HG02571 (cell line): ENCODE measurements around the gene SMIM20.
A peak's percentile ranks its signal among the peaks of the same experiment; 100 is the strongest.
"Not testable (repeated sequence)": the region's sequence is repeated elsewhere in the genome, so short reads cannot be mapped to it uniquely, and the experiment has no call there.

Source experiments
- ATAC-seq: cut with Tn5 transposase; IDR thresholded peaks from one replicate; pipeline ENCODE4 v1.9.1; 2021; ENCODE audit warnings: mild to moderate bottlenecking, moderate library complexity; ENCODE audit not compliant: unreplicated experiment

The SMIM20 gene

DNA sequence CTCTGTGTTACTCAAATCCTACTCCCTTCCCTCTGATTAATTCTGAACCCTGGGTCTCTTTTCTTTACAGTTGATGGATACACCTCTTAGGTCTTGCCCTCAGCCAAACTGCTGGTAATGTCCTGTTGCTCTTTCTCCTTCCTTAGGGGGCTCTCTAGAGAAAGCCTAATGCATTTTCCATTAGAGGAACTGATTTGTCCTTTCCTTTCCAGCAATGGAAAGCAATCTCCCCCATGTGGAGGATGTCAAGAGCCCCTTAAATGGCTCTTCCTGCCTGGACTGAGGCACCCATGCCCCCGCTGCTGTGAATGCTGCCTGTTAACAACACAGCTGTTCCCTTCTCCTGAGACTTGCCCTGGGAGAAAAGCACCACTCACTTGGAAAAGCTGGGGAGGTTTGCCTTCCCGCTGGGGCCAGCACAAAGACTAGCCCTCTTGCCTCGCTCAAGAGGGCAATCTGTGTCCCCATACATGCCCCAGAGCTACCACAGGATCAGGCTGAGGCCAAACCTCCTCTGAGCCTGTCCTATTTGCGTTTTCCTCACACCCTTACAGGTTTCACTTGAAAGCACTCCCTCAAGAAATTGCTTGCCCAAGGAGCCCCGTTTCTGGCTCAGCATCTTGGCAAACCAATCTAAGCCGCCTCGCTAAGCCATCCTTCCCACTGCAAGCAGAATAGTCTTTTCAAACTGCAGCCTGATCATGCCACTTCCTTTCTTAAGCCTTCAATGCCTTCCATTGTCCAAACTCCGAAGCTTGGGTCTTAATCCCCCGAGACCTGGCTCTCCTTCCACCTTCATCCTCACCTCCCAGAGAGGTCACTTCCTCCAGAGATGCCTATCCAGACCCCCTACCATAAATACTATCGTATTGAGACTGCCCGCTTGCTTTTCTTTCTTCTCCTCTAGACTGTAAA is 23.2 kb upstream of the SMIM20 start:
- no peak for ATAC-seq

DNA sequence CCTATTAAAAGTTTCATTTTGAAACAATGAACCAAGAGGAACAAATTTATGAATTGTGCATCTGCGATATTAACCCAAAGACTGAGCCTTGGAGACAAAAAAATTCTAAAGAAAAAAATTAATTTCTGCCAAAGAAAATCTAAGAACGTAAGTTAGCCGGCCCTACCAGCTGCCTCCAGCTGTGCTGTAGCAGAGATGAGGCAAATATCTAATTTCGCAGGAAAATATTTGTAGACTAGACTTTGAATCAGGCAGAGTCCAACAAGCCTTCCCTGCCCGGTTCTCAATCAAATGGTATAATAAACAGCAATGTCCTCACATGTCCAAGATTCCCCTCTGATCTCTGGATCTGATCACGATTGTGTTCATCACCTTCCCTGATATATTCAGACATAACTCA is 21.2 kb upstream of the SMIM20 start:
- no peak for ATAC-seq

DNA sequence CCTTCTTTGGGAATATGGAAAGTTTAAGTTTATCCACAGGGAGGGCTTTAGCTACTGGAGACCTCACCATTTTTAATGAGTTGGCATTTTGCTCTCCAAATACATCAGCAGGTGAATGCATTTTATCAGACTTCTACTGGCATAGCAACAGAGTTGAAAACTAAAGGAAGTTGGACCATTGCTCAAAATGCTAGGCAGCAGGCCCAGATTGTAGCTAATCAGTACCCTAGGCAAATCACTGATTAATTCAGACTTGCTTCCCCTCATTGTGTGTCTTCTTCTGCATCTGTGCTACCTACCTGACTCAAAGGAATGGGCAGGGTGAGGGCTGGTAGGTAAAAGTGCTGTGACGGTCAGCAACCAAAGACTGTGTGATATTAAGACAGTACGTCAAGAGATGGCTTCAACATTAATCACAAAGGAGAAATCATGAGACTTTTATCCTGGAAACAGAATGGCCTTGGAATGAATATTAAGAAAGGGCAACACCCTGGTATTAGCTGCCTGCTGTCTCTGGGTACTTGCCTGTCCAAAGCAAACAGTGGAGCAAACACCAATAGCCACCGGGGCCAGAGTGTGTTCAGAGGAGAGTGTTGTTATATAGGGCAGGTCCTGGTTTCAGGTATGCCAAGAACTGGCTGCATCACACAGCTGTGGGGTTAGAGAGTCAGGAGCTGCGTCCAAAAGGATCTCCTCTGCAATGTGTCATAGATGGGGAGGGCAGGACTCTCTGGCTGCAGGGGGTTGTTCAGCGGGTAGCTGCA is 17.1 kb upstream of the SMIM20 start:
- no peak for ATAC-seq

DNA sequence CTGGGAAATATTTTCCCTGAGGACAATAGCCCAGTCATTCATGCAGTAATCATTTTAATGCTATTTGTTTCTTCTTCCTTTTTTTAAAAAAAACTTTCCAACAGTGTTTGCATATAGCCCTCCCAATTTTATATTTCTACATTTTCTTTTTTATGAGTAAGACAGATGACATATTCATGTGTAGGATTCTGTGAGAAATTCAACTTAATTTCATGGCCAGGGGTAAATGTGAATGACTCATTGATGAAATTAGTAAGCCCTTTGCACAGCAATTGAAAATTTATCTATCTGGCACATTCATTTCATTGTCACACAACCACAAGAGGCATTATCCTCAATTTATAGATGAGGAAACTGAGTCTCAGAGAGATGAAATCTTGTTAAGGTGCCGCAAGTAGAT is 13.7 kb upstream of the SMIM20 start:
- no peak for ATAC-seq

- no peak for ATAC-seq
Measured at GRCh38 chr4:25901030-25901430, 13.0 kb upstream of the SMIM20 start.

- ATAC-seq: peak; percentile 56
Measured at GRCh38 chr4:25903900-25904747, 9.9 kb upstream of the SMIM20 start.

- no peak for ATAC-seq
Measured at GRCh38 chr4:25904748-25905082, 9.3 kb upstream of the SMIM20 start.

DNA sequence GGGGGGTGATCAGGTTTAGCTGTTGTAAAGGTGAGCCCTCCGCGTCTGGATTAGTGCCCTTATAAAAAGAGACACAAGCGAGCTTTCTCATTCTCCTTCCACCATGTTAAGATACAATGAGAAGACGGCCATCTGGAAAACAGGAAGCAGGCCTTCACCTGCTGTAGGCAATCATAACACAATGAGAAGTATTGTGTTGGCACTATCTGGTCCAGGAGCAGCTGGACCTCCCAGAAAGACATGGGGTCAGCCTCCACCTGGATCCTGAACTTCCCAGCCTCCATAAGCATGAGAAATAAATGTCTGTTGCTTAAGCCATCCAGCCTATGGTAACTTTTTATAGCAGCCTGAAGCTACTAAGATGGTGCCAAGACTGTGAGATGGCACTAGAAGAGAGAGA is 8.6 kb upstream of the SMIM20 start:
- ATAC-seq: no peak

DNA sequence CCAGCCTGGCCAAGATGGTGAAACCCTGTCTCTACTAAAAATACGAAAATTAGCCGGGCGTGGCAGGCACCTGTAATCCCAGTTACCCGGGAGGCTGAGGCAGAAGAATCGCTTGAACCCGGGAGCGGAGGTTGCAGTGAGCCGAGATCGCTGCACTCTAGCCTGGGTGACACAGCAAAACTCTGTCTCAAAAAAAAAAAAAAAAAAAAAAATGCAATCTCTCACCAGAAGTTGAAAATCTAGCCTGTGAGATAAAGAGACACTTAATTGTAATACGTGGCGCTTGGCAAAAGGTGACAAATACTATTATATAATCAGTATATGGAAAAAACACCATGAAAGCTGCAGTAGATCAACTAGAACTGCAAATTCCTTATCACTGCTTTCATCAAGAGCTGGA is 7.9 kb upstream of the SMIM20 start:
- not testable (repeated sequence) for ATAC-seq

DNA sequence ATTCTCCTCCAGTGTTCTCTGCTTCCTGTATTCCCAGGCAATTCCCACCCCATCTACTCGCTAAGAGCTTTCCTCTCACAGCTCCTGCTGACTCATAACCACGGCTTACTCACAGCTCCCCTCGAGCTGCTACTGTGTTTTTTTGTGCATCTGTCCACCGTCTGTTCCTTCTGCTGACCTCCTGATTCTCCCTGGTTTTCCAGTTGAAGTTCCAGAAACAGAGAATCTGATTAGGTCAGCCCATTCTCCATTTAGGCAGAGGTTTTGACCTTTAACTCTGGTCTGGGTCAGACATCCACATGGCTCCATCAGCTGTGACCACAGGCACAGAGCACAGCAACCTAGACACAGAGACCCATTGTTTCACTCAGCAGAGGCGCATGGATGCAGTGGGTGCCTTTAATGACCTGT is 5.5 kb upstream of the SMIM20 start:
- no peak for ATAC-seq

DNA sequence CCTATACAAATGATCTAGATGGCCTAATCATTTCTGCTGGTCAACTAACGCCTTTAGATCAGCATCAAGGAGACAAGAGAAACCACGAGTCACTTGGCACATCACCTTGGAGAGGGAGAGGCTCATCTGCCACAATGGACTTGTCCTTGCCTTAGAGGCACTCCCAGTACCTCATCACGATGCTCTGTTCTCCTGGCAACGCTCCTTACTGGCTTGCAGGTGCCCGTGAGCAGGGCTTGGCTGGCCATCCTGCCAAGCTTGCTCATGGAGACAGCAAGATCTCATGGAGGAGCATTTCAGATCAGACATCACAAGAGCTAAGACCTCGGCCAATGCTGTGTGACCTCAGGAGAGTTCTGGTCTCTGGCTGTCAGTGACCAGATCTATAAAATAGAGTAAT is 2.7 kb upstream of the SMIM20 start:
- ATAC-seq: no peak

GRCh38 chr4:25913056-25913850 is 767 bp upstream of the SMIM20 start:
- peak; percentile 22 for ATAC-seq

DNA sequence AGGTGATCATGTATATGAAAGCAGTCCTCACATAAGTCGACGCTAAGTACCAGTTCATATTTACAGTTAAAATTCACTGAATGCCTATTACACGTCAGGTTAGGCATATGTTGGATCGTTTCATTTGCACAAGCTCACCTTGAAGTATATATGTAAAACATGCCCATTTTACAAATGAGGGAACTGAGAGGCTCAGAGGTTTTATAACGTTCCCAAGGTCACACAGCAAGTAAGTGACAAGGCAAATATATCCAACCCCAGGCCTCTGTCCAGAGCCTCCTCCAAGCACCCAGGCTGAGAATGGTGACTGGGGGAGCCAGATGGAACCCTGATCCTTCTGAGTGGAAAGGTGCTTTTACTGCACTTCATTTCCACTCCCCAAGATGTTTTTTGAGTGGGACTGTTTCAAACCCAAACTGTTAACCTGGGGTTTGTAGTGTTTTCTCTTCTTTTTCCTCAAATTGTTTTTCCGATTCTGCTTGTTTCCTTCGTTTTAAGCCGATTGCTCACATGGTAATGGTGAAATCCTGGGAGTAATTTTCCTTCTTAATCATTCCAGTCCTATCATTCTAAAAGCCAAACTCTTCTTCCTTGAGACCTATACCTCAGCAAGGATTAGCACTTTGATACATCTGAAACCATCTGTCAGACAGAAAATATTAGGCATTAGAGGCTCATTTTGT is 791 bp downstream of the SMIM20 start:
- ATAC-seq: no peak

DNA sequence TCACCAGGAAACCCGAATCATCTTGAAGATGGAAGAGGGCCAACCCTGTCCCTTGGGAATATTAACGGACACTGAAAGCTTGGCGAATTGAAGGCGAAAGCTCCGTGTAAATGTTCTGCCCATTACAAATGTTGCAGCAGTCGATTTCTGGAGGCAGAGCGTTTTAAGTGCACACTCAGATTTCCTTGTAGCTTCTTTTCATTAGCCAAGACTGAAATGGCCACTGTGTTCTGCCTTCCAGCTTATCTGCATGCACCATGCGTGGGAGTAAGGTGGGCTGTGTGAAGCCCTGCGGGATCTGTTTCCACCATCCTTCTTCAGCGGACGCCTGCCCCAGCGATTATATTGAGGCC is 1.3 kb downstream of the SMIM20 start:
- no peak for ATAC-seq

DNA sequence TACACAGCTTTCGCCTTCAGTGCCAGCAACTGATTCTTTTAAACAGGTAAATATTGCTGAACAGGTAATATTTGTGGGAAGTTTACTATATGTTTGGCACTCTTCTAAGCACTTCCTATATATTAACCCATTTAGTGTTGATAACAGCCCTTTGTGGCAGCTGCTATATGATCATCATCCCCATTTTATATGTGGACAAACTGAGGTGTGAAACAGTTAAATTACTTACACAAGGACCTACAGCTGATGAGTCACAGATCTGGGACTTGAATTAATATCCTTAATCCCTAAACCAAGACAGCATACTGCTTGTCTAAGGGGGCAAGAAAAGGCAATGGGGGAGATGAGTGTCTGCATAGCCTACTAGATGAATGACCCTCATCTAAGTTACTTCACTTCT is 2.9 kb downstream of the SMIM20 start:
- no peak for ATAC-seq

GRCh38 chr4:25919676-25920075 is 5.7 kb downstream of the SMIM20 start:
- no peak for ATAC-seq

DNA sequence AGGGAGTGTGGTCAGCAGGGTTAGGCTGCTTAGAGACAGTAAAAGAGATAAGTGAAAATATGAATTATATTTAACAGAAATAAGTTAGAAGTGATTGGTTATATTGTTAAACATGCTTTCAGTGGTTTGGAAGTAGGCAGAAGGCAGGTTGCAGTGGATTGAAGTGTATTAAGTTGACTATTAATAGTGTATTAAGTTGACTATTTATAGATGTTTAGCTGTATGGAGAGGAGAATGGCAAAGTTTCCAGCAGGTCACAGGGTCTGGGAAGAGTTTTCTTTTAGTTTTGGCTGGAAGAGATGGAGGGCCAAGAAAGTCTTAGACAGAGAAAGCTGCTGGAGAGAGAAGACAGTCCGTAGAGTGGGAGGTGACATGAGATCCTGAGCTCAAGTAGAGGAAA is 7.9 kb downstream of the SMIM20 start:
- no peak for ATAC-seq

DNA sequence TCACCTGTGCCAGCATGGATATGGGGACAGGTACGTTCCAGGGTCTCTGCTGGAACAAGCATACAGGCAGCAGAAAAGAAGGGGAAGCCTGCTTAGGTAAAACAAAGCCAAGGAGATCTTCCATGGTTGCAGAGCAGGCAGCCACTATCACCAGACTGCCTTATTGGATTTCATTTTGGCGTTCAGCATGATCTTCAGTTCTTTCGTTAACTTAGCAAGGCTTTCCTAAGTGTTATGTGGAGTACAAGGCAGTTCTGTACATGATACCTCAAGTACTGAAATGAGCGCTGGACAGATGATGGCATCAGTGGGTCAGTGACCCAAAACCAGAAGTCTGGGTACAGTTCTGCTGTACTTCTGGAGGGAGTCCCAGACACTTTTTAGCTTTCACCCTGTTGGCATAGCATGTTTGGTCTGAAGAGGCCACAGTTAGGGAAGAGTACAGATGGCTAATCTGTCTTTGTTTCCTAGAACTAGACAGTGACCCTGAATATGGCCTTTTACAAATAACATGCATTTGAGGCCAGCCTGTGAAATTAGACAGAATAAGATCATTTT is 8.9 kb downstream of the SMIM20 start:
- no peak for ATAC-seq

DNA sequence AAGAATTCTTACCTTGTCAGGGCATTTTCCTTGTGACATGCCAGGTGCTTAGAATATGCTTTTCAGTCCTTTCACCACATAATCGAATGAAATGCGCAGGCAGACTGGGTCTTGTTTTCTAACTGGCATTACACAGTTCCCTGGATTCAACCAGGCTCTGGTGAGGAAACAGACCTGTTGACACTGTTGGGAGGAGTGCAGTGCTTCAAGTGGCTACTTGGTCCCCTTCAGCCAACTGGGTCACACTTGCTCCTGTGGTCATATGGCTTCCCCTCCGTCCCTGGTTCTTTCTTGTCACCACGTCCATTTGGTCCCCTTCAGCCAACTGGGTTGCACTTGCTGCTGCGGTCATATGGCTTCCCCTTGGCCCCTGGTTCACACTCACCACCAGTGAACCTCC is 9.7 kb downstream of the SMIM20 start:
- ATAC-seq: no peak
